ENCODE measurements around the gene CHST15. TPM values are rescaled to one million over a fixed set of nuclear protein-coding genes. Genes with fewer than 3 reads are reported as not detected.

Gene CHST15
- total and polyA plus RNA-seq, 9 donors, result 35.9 to 93.0 (median 52.5) TPM

DNA sequence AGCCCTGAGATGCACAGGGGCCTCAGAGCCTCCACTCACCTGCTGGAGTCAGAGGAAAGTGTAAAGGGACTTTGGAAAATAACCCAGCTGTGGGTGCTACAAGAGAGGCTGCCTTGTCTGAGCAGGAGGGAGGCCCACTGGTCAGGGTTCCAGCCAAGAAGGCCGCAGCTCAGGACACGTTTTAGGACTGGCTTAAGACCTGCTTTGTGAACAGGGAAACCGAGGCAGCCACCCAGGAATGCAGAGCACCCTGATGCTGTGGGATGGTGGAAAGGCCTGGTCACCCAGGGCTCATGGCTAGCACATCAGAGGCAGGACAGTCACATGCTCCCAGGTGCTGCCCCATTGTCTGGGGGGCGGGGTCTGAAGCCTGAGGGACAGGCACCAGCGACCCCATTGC, 38.9 kb upstream of the CHST15 start:
- Histone ChIP-seq H3K27me3 (no peaks in the 10 kb centered on the region), H3K27ac (no peak overlapping the region), H3K36me3 (no peaks in the 10 kb centered on the region), H3K9me3 (no peaks in the 10 kb centered on the region), H3K4me1 (ENCODE audit: insufficient read depth) (peaks cover 2% of the 10 kb centered on the region), H3K4me3 (no peak overlapping the region)
- DNase-seq, result no peak
- intact Hi-C loops (cut with DNase I), result no loop called here
- 85 to 96% (median 93%) methylated on average over 5 of the region's 5 CpGs for WGBS, 3 donors
- TF ChIP-seq POLR2A (IDR thresholded peaks at IDR 0.05) (no peak), EP300 (IDR thresholded peaks at IDR 0.05) (no peak)
- TF ChIP-seq, protein P1, sequence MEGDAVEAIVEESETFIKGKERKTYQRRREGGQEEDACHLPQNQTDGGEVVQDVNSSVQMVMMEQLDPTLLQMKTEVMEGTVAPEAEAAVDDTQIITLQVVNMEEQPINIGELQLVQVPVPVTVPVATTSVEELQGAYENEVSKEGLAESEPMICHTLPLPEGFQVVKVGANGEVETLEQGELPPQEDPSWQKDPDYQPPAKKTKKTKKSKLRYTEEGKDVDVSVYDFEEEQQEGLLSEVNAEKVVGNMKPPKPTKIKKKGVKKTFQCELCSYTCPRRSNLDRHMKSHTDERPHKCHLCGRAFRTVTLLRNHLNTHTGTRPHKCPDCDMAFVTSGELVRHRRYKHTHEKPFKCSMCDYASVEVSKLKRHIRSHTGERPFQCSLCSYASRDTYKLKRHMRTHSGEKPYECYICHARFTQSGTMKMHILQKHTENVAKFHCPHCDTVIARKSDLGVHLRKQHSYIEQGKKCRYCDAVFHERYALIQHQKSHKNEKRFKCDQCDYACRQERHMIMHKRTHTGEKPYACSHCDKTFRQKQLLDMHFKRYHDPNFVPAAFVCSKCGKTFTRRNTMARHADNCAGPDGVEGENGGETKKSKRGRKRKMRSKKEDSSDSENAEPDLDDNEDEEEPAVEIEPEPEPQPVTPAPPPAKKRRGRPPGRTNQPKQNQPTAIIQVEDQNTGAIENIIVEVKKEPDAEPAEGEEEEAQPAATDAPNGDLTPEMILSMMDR (IDR thresholded peaks at IDR 0.05), result no peak

DNA sequence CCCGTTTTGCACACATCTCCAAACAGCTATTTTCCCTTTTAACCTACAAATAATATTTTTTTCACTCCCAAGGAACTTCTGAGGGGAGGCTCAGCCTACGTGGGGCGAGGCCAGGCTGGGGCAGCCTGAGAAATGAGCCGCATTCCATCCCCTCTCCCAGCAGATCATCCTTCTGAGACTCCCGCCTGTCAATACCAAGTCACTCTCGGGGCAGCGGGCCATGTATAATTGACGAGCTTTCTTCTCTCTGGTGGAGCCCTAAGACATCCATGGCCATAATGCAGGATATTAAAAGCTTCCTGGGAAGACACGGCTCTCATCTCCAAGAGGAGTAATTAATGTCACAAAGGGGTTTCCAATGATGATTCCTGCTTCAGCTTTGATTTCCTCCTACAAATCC, 37.8 kb upstream of the CHST15 start:
- TF ChIP-seq, protein P1 (IDR thresholded peaks at IDR 0.05), result no peak
- TF ChIP-seq EP300 (IDR thresholded peaks at IDR 0.05) (no peak), POLR2A (IDR thresholded peaks at IDR 0.05) (no peak)
- H3K27ac ChIP-seq, result no peak overlapping the region
- WGBS, 3 donors, result 65 to 72% (median 69%) methylated on average over 9 of the region's 9 CpGs
- no peaks in the 10 kb centered on the region for H3K9me3 ChIP-seq
- no peaks in the 10 kb centered on the region for H3K27me3 ChIP-seq
- H3K4me1 ChIP-seq (ENCODE audit: insufficient read depth), result peaks cover 2% of the 10 kb centered on the region
- no peak for DNase-seq
- intact Hi-C loops (cut with DNase I), result no loop called here
- H3K36me3 ChIP-seq, result no peaks in the 10 kb centered on the region
- no peak overlapping the region for H3K4me3 ChIP-seq

DNA sequence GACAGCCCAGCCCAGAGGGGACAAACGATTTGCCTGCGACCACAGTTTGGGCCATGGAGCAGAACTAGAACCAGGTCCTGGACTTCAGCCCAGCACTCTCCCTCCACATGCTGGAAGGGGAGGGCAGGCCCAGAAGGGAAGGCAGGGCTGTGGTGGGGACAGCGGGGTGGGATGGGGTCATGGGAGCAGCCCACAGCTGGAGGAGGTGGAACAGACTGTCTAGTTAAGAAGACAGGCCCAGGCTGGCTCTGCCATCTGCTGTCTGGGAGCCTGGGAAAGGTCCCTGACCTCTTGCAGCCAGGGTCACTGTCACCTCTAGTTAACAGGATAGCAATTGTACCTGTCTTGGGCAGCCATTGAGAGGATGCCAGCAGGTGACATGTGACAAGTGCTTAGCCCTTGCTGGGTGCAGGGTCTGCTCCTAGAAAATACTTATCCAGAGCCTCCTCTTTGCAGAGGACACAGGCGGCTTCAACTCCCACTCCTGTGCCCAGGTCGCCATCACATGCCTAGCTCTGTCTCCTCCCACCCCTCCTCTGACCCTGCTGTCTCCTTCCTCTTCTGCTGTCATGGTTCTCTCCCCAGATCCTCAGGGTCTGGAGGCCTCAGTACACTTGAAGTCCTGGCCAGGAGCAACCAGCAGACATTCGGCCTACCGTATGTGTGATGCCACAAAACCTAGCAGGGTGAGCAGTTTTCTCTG, 37.0 kb upstream of the CHST15 start:
- 81 to 88% (median 87%) methylated on average over 7 of the region's 7 CpGs for WGBS, 3 donors
- H3K27ac ChIP-seq, result no peak overlapping the region
- intact Hi-C loops (cut with DNase I), result no loop called here
- H3K27me3 ChIP-seq, result no peaks in the 10 kb centered on the region
- peaks cover 2% of the 10 kb centered on the region for H3K4me1 ChIP-seq (ENCODE audit: insufficient read depth)
- no peak overlapping the region for H3K4me3 ChIP-seq
- TF ChIP-seq, protein P1 (IDR thresholded peaks at IDR 0.05), result no peak
- H3K36me3 ChIP-seq, result no peaks in the 10 kb centered on the region
- no peak for DNase-seq
- H3K9me3 ChIP-seq, result no peaks in the 10 kb centered on the region

DNA sequence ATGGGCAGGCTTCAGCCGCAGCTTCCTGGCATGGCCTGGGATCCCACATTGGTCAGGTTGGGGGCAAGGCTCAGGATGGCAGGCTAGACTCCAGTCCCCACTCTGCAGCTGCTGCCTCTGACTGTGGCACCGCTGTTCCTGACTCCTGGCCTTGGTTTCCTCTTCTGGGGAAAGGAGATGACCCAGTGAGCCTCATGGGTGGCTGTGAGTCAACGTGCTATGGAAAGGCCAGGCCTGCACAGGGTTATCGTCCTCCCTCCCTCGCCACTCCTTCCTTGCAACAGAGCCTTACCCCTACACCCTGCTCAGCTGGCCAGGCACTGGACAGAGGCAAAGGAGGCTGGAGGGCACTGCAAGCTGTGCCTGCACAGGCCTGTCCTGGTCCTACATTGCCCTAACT, 36.1 kb upstream of the CHST15 start:
- Histone ChIP-seq H3K27me3 (no peaks in the 10 kb centered on the region), H3K4me3 (no peak overlapping the region), H3K27ac (no peak overlapping the region), H3K4me1 (ENCODE audit: insufficient read depth) (peaks cover 2% of the 10 kb centered on the region), H3K9me3 (no peaks in the 10 kb centered on the region), H3K36me3 (no peaks in the 10 kb centered on the region)
- DNase-seq, result no peak
- TF ChIP-seq EP300 (IDR thresholded peaks at IDR 0.05) (no peak), POLR2A (IDR thresholded peaks at IDR 0.05) (no peak)
- TF ChIP-seq, protein P1 (IDR thresholded peaks at IDR 0.05), result no peak
- 87 to 96% (median 87%) methylated on average over 5 of the region's 5 CpGs for WGBS, 3 donors
- intact Hi-C loops (cut with DNase I), result no loop called here

Data from ovary (tissue), 9 donors.